ENCODE results near the gene CHN2.

CHN2 gene

GRCh38 chr7:29413626-29414136 is 219.1 kb downstream of the CHN2 start:
- DNase-seq: no peak

- no peak for DNase-seq
Observed at GRCh38 chr7:29414216-29414615, 219.6 kb downstream of the CHN2 start.

GRCh38 chr7:29415215-29415614 is 220.6 kb downstream of the CHN2 start:
- no peak for DNase-seq

GRCh38 chr7:29416276-29416937 is 221.8 kb downstream of the CHN2 start:
- DNase-seq: no peak

GRCh38 chr7:29416938-29417305 is 222.3 kb downstream of the CHN2 start:
- DNase-seq: no peak

GRCh38 chr7:29418056-29418455 is 223.5 kb downstream of the CHN2 start:
- no peak for DNase-seq

GRCh38 chr7:29418651-29419050 is 224.1 kb downstream of the CHN2 start:
- no peak for DNase-seq

GRCh38 chr7:29420011-29420410 is 225.4 kb downstream of the CHN2 start:
- no peak for DNase-seq

GRCh38 chr7:29421010-29421956 is 226.7 kb downstream of the CHN2 start:
- DNase-seq: no peak

GRCh38 chr7:29422829-29423228 is 228.3 kb downstream of the CHN2 start:
- DNase-seq: no peak

GRCh38 chr7:29424295-29424983 is 229.9 kb downstream of the CHN2 start:
- no peak for DNase-seq

GRCh38 chr7:29424984-29425309 is 230.4 kb downstream of the CHN2 start:
- no peak for DNase-seq

GRCh38 chr7:29426587-29426986 is 232.0 kb downstream of the CHN2 start:
- no peak for DNase-seq

- DNase-seq: no peak
Observed at GRCh38 chr7:29429401-29429800, 234.8 kb downstream of the CHN2 start.

- DNase-seq: no peak
Observed at GRCh38 chr7:29430279-29430949, 235.8 kb downstream of the CHN2 start.

- no peak for DNase-seq
Observed at GRCh38 chr7:29431686-29432085, 237.1 kb downstream of the CHN2 start.

GRCh38 chr7:29432721-29433120 is 238.1 kb downstream of the CHN2 start:
- DNase-seq: no peak

- no peak for DNase-seq
Observed at GRCh38 chr7:29434380-29434768, 239.8 kb downstream of the CHN2 start.

- no peak for DNase-seq
Observed at GRCh38 chr7:29435167-29435566, 240.6 kb downstream of the CHN2 start.

- no peak for DNase-seq
Observed at GRCh38 chr7:29435902-29436301, 241.3 kb downstream of the CHN2 start.

GRCh38 chr7:29442146-29442545 is 247.6 kb downstream of the CHN2 start:
- DNase-seq: no peak

- no peak for DNase-seq
Observed at GRCh38 chr7:29443552-29443951, 249.0 kb downstream of the CHN2 start.

- DNase-seq: no peak
Observed at GRCh38 chr7:29444267-29444666, 249.7 kb downstream of the CHN2 start.
